B cell (primary cell): ENCODE data around the gene MYH13. TPM values are rescaled to one million over a fixed set of nuclear protein-coding genes. Genes with fewer than 3 reads are reported as not detected.

Experiments used
- ATAC-seq: fragments of 200-7000 bp; cut with Tn5 transposase; one replicate; pipeline ENCODE4 v1.10.0; 2021; ENCODE audit warnings: low read depth, mild to moderate bottlenecking, moderate number of reproducible peaks, moderate library complexity
- CTCF ChIA-PET: fragments of 350-600 bp; sonication (Branson Sonifier 250); formaldehyde crosslinking; loops from one replicate; lab custom pipeline; 2021; ENCODE audit warnings: antibody characterized with exemption, inconsistent platforms; lab: Charles Lee
- POLR2A ChIA-PET: fragments of 350-600 bp; sonication (Branson Sonifier 250); formaldehyde crosslinking; loops from one replicate; lab custom pipeline; 2021; ENCODE audit warnings: antibody characterized with exemption; lab: Charles Lee
- DNase-seq: peaks from one replicate; pipeline ENCODE4 v3.0.0; 2013
- H2AFZ ChIP-seq: 2 replicates; pipeline ENCODE4 v1.6.1; 2012; ENCODE audit warnings: mild to moderate bottlenecking, low read depth, low read length; ENCODE audit not compliant: insufficient read depth, poor library complexity, severe bottlenecking
- H3K27ac ChIP-seq, 2 donors: 1 replicate in 1 of 2; 2 replicates in 1 of 2; pipeline ENCODE4 v1.5.1; 2012 to 2013; ENCODE audit warnings: low read length in 2 of 2, mild to moderate bottlenecking in 2 of 2, moderate library complexity in 1 of 2
- H3K27me3 ChIP-seq, 4 experiments: fragments of 200-600 bp in 1 of 4; sonication (generic) in 1 of 4; replicated peaks in 1 of 4; 1 replicate in 2 of 4; 2 replicates in 2 of 4; pipeline versions ENCODE4 v1.6.1 to v1.7.0; 2013 to 2016; ENCODE audit warnings: low read length in 3 of 4, mild to moderate bottlenecking in 2 of 4, mixed read lengths in 1 of 4, moderate library complexity in 1 of 4; ENCODE audit not compliant: insufficient read depth in 4 of 4, control insufficient read depth in 3 of 4; ENCODE audit errors: control extremely low read depth in 1 of 4
- H3K36me3 ChIP-seq, 2 experiments: replicated peaks in 1 of 2; 1 replicate in 1 of 2; 2 replicates in 1 of 2; pipeline versions ENCODE4 v1.6.1 to v1.7.1; 2013; ENCODE audit warnings: low read length in 1 of 2; ENCODE audit not compliant: insufficient read depth in 2 of 2, control insufficient read depth in 1 of 2; ENCODE audit errors: control extremely low read depth in 1 of 2, extremely low read depth in 1 of 2
- H3K4me1 ChIP-seq, 2 donors: fragments of 200-600 bp in 1 of 2; sonication (generic) in 1 of 2; 1 replicate in 1 of 2; 2 replicates in 1 of 2; pipeline versions ENCODE4 v1.5.1 to v1.6.1; 2013 to 2017; ENCODE audit warnings: low read length in 2 of 2; ENCODE audit not compliant: control insufficient read depth in 2 of 2, insufficient read depth in 2 of 2
- H3K4me2 ChIP-seq: replicated peaks from 2 replicates; pipeline ENCODE3; 2012; ENCODE audit warnings: mild to moderate bottlenecking, low read depth, low read length; ENCODE audit not compliant: poor library complexity, severe bottlenecking
- H3K4me3 ChIP-seq, 5 experiments: fragments of 200-600 bp in 1 of 5; sonication (generic) in 1 of 5; 1 replicate in 3 of 5; 2 replicates in 2 of 5; pipeline versions ENCODE4 v1.5.1 to v1.7.0; 2011 to 2016; ENCODE audit warnings: low read length in 4 of 5, mild to moderate bottlenecking in 4 of 5, low read depth in 2 of 5, control low read depth in 1 of 5, moderate library complexity in 1 of 5; ENCODE audit not compliant: insufficient read depth in 1 of 5; ENCODE audit errors: control extremely low read depth in 1 of 5, extremely low read depth in 1 of 5
- H3K79me2 ChIP-seq: fragments of 200-600 bp; sonication (generic); one replicate; pipeline ENCODE4 v1.6.0; 2016; ENCODE audit warnings: low read length; ENCODE audit not compliant: control insufficient read depth, insufficient read depth
- H3K9ac ChIP-seq: fragments of 200-600 bp; sonication (generic); 2 replicates; pipeline ENCODE4 v1.6.1; 2017; ENCODE audit warnings: mild to moderate bottlenecking, low read length, moderate library complexity
- H3K9me3 ChIP-seq, 3 donors: one replicate each; pipeline versions ENCODE4 v1.6.1 to v1.7.1; 2013; ENCODE audit warnings: low read length in 2 of 3; ENCODE audit not compliant: control insufficient read depth in 2 of 3, insufficient read depth in 1 of 3; ENCODE audit errors: control extremely low read depth in 1 of 3
- H4K20me1 ChIP-seq: 2 replicates; pipeline ENCODE4 v1.6.0; 2012; ENCODE audit warnings: mild to moderate bottlenecking, low read length; ENCODE audit not compliant: insufficient read depth, control insufficient read depth, poor library complexity, severe bottlenecking
- H3K27ac Mint-ChIP-seq: one replicate; pipeline ENCODE4 v1.8.0; 2021; ENCODE audit warnings: mixed read lengths
- H3K27me3 Mint-ChIP-seq: one replicate; pipeline ENCODE4 v1.8.0; 2021; ENCODE audit warnings: mixed read lengths
- H3K4me1 Mint-ChIP-seq: one replicate; pipeline ENCODE4 v1.8.0; 2021; ENCODE audit warnings: mixed read lengths
- H3K4me3 Mint-ChIP-seq: one replicate; pipeline ENCODE4 v1.8.0; 2021; ENCODE audit warnings: mixed read lengths
- H3K9me3 Mint-ChIP-seq: one replicate; pipeline ENCODE4 v1.8.0; 2022; ENCODE audit warnings: mixed read lengths; ENCODE audit not compliant: insufficient read depth
- EZH2 ChIP-seq: IDR thresholded peaks from 2 replicates; pipeline ENCODE4 v1.6.1; 2012; ENCODE audit warnings: borderline replicate concordance, low read depth, mild to moderate bottlenecking, moderate library complexity, low read length; ENCODE audit not compliant: insufficient read depth, poor library complexity, severe bottlenecking
- WGBS: methylation state at CpG from one replicate; pipeline ENCODE4 v1.1.5; 2013; ENCODE audit warnings: missing lambda C conversion rate; ENCODE audit not compliant: insufficient coverage; 5-methylcytosine and 5-hydroxymethylcytosine counted together
- intact Hi-C: fragments of 100-400 bp; cut with micrococcal nuclease; formaldehyde crosslinking; loops from one replicate; pipeline ENCODE4 v1.10.0; 2022
- polyA plus RNA-seq: library from polyadenylated mRNA; depleted of rRNA; stranded (reverse); fragments of >200 nt; gene quantifications from 2 replicates; pipeline ENCODE4 v1.2.3, GENCODE V29; 2012
- total RNA-seq, 2 donors: library from RNA; stranded (reverse); fragments of 120-200 nt in 1 of 2; gene quantifications; 1 replicate in 1 of 2; 2 replicates in 1 of 2; pipeline versions ENCODE4 v1.2.3 to v1.2.4, GENCODE V29; 2013 to 2022
- TF ChIP-seq, protein P1 (sequence below): fragments of 200-600 bp; IDR thresholded peaks from one replicate; pipeline ENCODE4 v1.8.0; 2022; ENCODE audit warnings: antibody characterized with exemption, mild to moderate bottlenecking

Gene MYH13
- total and polyA plus RNA-seq, 2 donors (not counting 1 experiment from before 2014, with no cell fraction given) = not detected

DNA sequence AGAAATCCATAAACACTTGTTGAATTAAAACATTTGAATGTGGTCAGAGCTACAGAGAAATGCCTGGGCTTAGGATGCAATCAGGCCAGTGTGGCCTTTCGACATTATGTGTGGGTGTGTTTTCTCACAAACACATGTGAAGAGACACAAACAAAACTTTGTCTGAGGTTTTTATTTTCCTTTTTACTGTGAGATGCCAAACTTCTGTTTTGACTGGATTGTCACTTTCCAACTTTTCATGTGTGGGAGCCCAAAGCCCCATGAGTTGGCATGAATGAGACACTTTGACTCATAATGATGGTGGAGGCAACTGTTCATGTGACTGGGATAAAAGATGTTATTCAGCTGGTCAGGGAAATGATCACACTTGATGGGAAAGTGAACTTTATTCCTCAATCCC, 102.5 kb downstream of the MYH13 start:
- peaks cover 0 to 6% (median 0%) of the 10 kb centered on the region in 3 donors for H3K9me3 ChIP-seq
- CTCF ChIA-PET = no interaction called here
- TF ChIP-seq EZH2 = no peak
- TF ChIP-seq, protein P1, sequence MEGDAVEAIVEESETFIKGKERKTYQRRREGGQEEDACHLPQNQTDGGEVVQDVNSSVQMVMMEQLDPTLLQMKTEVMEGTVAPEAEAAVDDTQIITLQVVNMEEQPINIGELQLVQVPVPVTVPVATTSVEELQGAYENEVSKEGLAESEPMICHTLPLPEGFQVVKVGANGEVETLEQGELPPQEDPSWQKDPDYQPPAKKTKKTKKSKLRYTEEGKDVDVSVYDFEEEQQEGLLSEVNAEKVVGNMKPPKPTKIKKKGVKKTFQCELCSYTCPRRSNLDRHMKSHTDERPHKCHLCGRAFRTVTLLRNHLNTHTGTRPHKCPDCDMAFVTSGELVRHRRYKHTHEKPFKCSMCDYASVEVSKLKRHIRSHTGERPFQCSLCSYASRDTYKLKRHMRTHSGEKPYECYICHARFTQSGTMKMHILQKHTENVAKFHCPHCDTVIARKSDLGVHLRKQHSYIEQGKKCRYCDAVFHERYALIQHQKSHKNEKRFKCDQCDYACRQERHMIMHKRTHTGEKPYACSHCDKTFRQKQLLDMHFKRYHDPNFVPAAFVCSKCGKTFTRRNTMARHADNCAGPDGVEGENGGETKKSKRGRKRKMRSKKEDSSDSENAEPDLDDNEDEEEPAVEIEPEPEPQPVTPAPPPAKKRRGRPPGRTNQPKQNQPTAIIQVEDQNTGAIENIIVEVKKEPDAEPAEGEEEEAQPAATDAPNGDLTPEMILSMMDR = no peak

DNA sequence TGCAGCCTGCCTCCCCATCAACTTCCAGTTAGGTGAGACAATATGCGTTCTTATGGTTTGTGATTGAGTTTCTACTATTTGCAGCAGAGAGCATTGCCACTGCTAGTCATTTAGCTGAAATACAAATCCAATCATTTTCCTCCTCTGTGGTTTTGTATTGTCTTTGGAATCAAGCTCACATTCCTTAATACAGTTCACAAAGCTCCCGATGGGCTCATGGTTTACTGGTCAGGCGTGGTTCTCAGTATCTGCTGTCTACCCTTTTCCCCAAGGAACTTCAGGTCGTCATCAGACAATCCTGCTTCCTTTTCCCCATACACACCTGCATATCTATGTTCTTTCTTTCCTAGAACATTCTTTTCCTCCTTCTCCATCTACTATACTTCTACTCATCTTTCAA, 104.8 kb downstream of the MYH13 start:
- no peak overlapping the region for H3K4me2 ChIP-seq
- TF ChIP-seq, protein P1 = no peak
- no peak for TF ChIP-seq EZH2
- no peaks in the 10 kb centered on the region for H3K79me2 ChIP-seq
- H3K4me3 ChIP-seq = no peak overlapping the region
- POLR2A ChIA-PET = no interaction called here
- Mint-ChIP-seq H3K27ac (no peak overlapping the region), H3K4me1 (no peaks in the 10 kb centered on the region), H3K9me3 (no peaks in the 10 kb centered on the region), H3K4me3 (no peak overlapping the region), H3K27me3 (peaks cover 5% of the 10 kb centered on the region)
- no peak overlapping the region for H2AFZ ChIP-seq
- DNase-seq (no peak), ATAC-seq (no peak)
- peaks cover 0 to 2% (median 0%) of the 10 kb centered on the region in 4 experiments for H3K27me3 ChIP-seq
- no peaks in the 10 kb centered on the region for H3K4me1 ChIP-seq
- WGBS = 78% methylated on average over 3 of the region's 4 CpGs
- no peak overlapping the region for H3K9ac ChIP-seq
- no peaks in the 10 kb centered on the region for H4K20me1 ChIP-seq
- H3K27ac ChIP-seq = no peak overlapping the region
- H3K9me3 ChIP-seq = peaks cover 0 to 6% (median 0%) of the 10 kb centered on the region in 3 donors
- CTCF ChIA-PET = no interaction called here
- no peaks in the 10 kb centered on the region for H3K36me3 ChIP-seq
- intact Hi-C loops = no loop called here

More for the DNA sequence above, 102.5 kb downstream of the MYH13 start:
- POLR2A ChIA-PET = no interaction called here
- Mint-ChIP-seq H3K9me3 (no peaks in the 10 kb centered on the region), H3K27ac (no peak overlapping the region), H3K27me3 (peaks cover 15% of the 10 kb centered on the region), H3K4me1 (no peaks in the 10 kb centered on the region), H3K4me3 (no peak overlapping the region)
- ATAC-seq (no peak), DNase-seq (no peak)
- intact Hi-C loops = no loop called here
- H3K79me2 ChIP-seq = no peaks in the 10 kb centered on the region
- H3K4me3 ChIP-seq = no peak overlapping the region
- no peaks in the 10 kb centered on the region for H3K4me1 ChIP-seq
- H2AFZ ChIP-seq = no peak overlapping the region
- no peaks in the 10 kb centered on the region for H4K20me1 ChIP-seq
- H3K36me3 ChIP-seq = no peaks in the 10 kb centered on the region
- 80% methylated on average over 1 of the region's 1 CpG for WGBS
- H3K4me2 ChIP-seq = no peak overlapping the region
- no peak overlapping the region for H3K27ac ChIP-seq
- no peak overlapping the region for H3K9ac ChIP-seq
- peaks cover 0 to 2% (median 0%) of the 10 kb centered on the region in 4 experiments for H3K27me3 ChIP-seq
